Brain pericyte (primary cell): ENCODE results near the gene POR.
"Not testable (repeated sequence)": the region's sequence is repeated elsewhere in the genome, so short reads cannot be mapped to it uniquely, and the experiment has no call there.

ENCODE experiments used
- DNase-seq: peaks from one replicate; pipeline ENCODE4 v3.0.0-alpha.2; 2012; ENCODE audit warnings: low read depth, low spot score

POR gene

DNA sequence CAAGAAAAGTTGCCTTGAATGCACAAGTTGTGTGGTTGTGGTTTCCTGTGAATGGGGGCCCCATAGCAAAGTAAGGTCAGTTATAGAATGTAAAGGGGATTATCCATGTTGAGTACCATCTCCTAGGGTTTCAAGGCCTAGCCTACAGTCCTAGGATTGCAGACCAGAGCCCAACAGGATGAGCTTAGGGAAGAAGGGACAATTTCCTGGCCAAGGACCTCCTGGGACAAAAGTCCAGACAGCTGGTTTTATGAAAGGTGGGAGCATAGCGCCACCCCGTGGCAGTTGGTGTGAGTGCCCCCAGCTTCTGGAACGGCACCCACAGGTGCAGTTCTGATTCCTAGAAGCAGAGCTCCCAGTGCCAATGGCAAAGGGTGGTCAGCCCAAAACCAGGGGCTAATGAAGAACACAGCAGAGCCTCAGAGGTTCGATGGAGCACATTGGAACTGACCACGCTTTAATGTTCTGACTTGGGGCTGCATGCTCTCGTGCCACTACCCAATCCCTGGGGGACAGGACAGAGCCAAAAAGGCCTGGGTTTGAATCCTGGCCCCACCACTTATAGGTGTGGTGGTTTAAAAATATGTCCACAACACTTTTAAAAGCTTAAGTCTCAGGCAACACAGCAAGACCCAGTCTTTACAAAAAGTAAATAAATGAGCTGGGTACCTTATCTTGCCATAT lies 105.2 kb downstream of the POR start:
- no peak for DNase-seq

DNA sequence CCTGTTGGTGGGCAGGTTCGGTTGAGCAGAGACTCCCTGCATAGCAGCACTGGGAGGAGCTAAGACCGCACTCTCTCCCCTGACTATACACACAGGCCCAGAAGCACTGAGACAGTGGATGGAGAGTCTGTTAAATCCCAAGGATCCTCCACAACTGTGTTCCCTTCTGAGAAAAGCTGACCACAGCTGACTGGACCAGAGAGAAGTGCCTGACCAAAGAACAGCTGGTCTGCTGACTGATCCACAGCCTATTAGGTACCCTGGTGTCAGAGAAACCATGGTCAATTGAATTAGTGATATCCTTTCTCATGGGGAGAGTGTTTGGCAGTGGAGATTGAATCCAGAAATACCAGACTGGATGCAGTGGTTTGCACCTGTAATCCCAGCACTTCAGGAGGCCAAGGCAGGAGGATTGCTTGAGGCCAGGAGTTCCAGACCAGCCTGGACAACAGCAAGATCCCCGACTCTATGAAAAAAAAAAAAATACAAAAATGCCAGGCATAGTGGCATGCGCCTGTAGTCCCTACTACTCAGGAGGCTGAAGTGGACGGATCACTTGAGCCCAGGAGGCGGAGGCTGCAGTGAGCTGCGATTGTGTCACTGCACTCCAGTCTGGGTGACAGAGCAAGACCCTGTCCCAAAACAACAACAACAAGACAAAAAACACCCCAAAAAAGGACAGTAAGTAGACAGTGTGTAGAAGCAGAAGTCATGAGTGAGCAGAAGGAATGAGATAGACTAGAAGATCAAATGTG lies 107.2 kb downstream of the POR start:
- DNase-seq: no peak

DNA sequence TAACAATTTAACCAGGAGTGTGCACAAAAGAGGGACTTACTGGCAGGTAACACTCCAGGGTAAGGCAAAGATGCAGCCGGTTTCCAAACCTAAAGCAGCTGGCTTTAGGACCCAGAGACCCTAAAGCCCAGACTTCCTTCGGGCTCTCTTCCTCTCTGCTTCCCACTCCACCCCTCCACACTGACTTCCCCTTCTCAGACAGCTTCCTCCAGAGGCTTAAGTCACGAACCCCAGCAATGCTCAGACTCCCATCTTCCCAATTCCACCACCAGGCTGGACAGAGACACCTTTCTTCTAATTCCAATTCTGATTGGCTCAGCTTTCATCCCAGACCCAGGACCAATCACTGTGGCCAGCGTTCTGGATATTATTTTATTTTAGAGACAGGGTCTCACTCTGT lies 108.0 kb downstream of the POR start:
- DNase-seq: no peak

DNA sequence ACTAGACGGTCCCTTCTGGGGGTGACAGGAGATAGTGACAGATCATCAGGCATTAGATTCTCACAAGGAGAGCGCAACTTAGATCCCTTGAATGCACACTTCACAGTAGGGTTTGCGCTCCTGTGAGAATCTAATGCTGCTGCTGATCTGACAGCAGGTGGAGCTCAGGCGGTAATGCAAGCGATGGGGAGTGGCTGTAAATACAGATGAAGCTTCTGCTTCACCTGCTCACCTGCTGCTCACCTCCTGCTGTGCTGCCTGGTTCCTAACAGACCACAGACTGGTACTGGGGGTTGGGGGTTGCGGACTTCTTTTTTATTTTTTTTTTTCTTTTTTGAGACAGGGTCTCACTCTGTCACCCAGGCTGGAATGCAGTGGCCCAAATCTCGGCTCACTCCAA lies 114.7 kb downstream of the POR start:
- not testable (repeated sequence) for DNase-seq

DNA sequence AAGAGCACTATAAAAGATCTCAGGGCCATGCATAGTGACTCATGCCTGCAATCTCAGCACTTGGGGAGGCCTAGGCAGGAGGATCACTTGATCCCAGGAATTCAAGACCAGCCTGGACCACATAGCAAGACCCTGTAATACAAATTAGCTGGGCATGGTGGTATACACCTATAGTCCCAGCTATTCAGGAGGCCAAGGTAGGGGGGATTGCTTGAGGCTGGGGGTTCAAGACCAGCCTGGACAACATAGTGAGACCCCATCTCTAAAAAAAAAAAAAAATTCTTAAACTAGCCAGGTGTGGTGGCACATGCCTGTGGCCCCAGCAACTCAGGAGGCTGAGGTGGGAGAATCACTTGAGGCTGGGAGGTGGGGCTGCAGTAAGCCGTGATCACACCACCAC lies 117.0 kb downstream of the POR start:
- no peak for DNase-seq
